NT2/D1 (cell line): ENCODE results near the gene PLEKHH1.

Experiments
- DNase-seq: peaks from one replicate; pipeline ENCODE4 v3.0.0-alpha.2; 2011; ENCODE audit warnings: low read depth, low spot score
- H3K27me3 ChIP-seq: 2 replicates; pipeline ENCODE4 v1.6.0; 2011; ENCODE audit warnings: mild to moderate bottlenecking; ENCODE audit not compliant: insufficient read length, insufficient read depth
- H3K36me3 ChIP-seq: 2 replicates; pipeline ENCODE4 v1.6.1; 2011; ENCODE audit warnings: mild to moderate bottlenecking, low read length, mixed read lengths; ENCODE audit not compliant: insufficient read depth, insufficient read length
- H3K4me1 ChIP-seq: 2 replicates; pipeline ENCODE4 v1.5.1; 2011; ENCODE audit not compliant: insufficient read depth, insufficient read length
- H3K4me3 ChIP-seq: 2 replicates; pipeline ENCODE4 v1.5.1; 2011; ENCODE audit warnings: low read depth; ENCODE audit not compliant: insufficient read length
- H3K9ac ChIP-seq: 2 replicates; pipeline ENCODE4 v1.6.0; 2011; ENCODE audit warnings: low read depth; ENCODE audit not compliant: insufficient read length
- H3K9me3 ChIP-seq: 2 replicates; pipeline ENCODE4 v1.5.1; 2011; ENCODE audit warnings: mild to moderate bottlenecking, low read length; ENCODE audit not compliant: insufficient read depth
- SUZ12 ChIP-seq: IDR thresholded peaks from 2 replicates; pipeline ENCODE4 v1.6.1; 2011; ENCODE audit not compliant: insufficient read length, insufficient read depth; ENCODE audit errors: extremely low read depth
- YY1 ChIP-seq: IDR thresholded peaks from 2 replicates; pipeline ENCODE4 v1.6.1; 2011; ENCODE audit not compliant: insufficient read length, insufficient read depth
- ZNF274 ChIP-seq: IDR thresholded peaks from 2 replicates; pipeline ENCODE4 v1.6.1; 2011; ENCODE audit warnings: mild to moderate bottlenecking, low read depth, low read length

The PLEKHH1 gene

GRCh38 chr14:67490196-67490595, 42.9 kb upstream of the PLEKHH1 start:
- Histone ChIP-seq H3K4me3 (no peak overlapping the region), H3K27me3 (no peaks in the 10 kb centered on the region), H3K4me1 (peaks cover 3% of the 10 kb centered on the region), H3K36me3 (no peaks in the 10 kb centered on the region), H3K9ac (no peak overlapping the region), H3K9me3 (peaks cover 21% of the 10 kb centered on the region)
- TF ChIP-seq SUZ12 (no peak), ZNF274 (no peak), YY1 (no peak)
- DNase-seq = no peak

- Histone ChIP-seq H3K4me1 (peaks cover 3% of the 10 kb centered on the region), H3K27me3 (no peaks in the 10 kb centered on the region), H3K9ac (no peak overlapping the region), H3K4me3 (no peak overlapping the region), H3K9me3 (peaks cover 21% of the 10 kb centered on the region), H3K36me3 (no peaks in the 10 kb centered on the region)
- DNase-seq = no peak
- TF ChIP-seq ZNF274 = no peak
- TF ChIP-seq YY1 = no peak
- TF ChIP-seq SUZ12 = no peak
Measured at GRCh38 chr14:67491285-67491684, 41.8 kb upstream of the PLEKHH1 start.

- no peak for TF ChIP-seq ZNF274
- TF ChIP-seq SUZ12 = no peak
- no peak for TF ChIP-seq YY1
- no peak for DNase-seq
- H3K36me3 ChIP-seq = no peaks in the 10 kb centered on the region
- H3K4me1 ChIP-seq = peaks cover 3% of the 10 kb centered on the region
- H3K9me3 ChIP-seq = peaks cover 21% of the 10 kb centered on the region
- H3K4me3 ChIP-seq = no peak overlapping the region
- no peak overlapping the region for H3K9ac ChIP-seq
- no peaks in the 10 kb centered on the region for H3K27me3 ChIP-seq
Measured at GRCh38 chr14:67491741-67492507, 41.2 kb upstream of the PLEKHH1 start.

- TF ChIP-seq YY1 = no peak
- TF ChIP-seq SUZ12 = no peak
- no peak for TF ChIP-seq ZNF274
- no peaks in the 10 kb centered on the region for H3K36me3 ChIP-seq
- no peak for DNase-seq
- H3K4me3 ChIP-seq = no peak overlapping the region
- H3K9me3 ChIP-seq = peaks cover 21% of the 10 kb centered on the region
- no peak overlapping the region for H3K9ac ChIP-seq
- H3K4me1 ChIP-seq = peaks cover 3% of the 10 kb centered on the region
- H3K27me3 ChIP-seq = no peaks in the 10 kb centered on the region
Measured at GRCh38 chr14:67492538-67492937, 40.6 kb upstream of the PLEKHH1 start.

- H3K4me3 ChIP-seq = no peak overlapping the region
- H3K9me3 ChIP-seq = peaks cover 21% of the 10 kb centered on the region
- H3K27me3 ChIP-seq = no peaks in the 10 kb centered on the region
- no peak overlapping the region for H3K9ac ChIP-seq
- TF ChIP-seq ZNF274 = no peak
- no peak for TF ChIP-seq YY1
- TF ChIP-seq SUZ12 = no peak
- H3K4me1 ChIP-seq = peaks cover 3% of the 10 kb centered on the region
- H3K36me3 ChIP-seq = no peaks in the 10 kb centered on the region
- DNase-seq = no peak
Measured at GRCh38 chr14:67493092-67493717, 39.9 kb upstream of the PLEKHH1 start.

- H3K4me3 ChIP-seq = no peak overlapping the region
- peaks cover 21% of the 10 kb centered on the region for H3K9me3 ChIP-seq
Measured at GRCh38 chr14:67495827-67496226, 37.3 kb upstream of the PLEKHH1 start.

GRCh38 chr14:67497216-67497615, 35.9 kb upstream of the PLEKHH1 start:
- H3K4me3 ChIP-seq = no peak overlapping the region
- H3K9ac ChIP-seq = no peak overlapping the region
- TF ChIP-seq SUZ12 (no peak), YY1 (no peak), ZNF274 (no peak)
- H3K4me1 ChIP-seq = no peaks in the 10 kb centered on the region
- H3K27me3 ChIP-seq = no peaks in the 10 kb centered on the region
- peaks cover 21% of the 10 kb centered on the region for H3K9me3 ChIP-seq
- DNase-seq = no peak
- H3K36me3 ChIP-seq = no peaks in the 10 kb centered on the region

More at GRCh38 chr14:67495827-67496226, 37.3 kb upstream of the PLEKHH1 start:
- DNase-seq = no peak
- no peak for TF ChIP-seq YY1
- TF ChIP-seq SUZ12 = no peak
- TF ChIP-seq ZNF274 = no peak
- peaks cover 3% of the 10 kb centered on the region for H3K4me1 ChIP-seq
- H3K27me3 ChIP-seq = no peaks in the 10 kb centered on the region
- H3K9ac ChIP-seq = no peak overlapping the region
- no peaks in the 10 kb centered on the region for H3K36me3 ChIP-seq
